ENCODE results near the gene ACTL6A.

DNA sequence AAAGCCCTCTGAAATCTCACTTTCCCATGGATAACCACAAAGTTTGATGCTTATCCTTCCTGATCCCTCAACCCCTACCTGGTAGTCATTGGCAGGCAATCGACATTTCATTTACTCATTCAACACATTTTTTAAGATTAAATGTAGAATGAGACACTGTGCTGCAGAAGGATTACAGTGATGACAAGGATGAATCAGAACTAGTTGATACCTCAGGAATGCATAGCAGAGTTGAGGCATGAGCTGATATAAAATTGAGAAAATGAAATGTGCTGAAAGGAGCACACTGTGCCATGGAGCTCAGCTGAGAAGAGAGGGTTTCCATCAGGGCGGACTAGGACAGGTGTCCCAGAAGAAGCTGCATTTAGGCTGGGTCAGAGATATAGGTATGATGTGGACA lies 48.9 kb upstream of the ACTL6A start:
- TF ChIP-seq, protein P1, sequence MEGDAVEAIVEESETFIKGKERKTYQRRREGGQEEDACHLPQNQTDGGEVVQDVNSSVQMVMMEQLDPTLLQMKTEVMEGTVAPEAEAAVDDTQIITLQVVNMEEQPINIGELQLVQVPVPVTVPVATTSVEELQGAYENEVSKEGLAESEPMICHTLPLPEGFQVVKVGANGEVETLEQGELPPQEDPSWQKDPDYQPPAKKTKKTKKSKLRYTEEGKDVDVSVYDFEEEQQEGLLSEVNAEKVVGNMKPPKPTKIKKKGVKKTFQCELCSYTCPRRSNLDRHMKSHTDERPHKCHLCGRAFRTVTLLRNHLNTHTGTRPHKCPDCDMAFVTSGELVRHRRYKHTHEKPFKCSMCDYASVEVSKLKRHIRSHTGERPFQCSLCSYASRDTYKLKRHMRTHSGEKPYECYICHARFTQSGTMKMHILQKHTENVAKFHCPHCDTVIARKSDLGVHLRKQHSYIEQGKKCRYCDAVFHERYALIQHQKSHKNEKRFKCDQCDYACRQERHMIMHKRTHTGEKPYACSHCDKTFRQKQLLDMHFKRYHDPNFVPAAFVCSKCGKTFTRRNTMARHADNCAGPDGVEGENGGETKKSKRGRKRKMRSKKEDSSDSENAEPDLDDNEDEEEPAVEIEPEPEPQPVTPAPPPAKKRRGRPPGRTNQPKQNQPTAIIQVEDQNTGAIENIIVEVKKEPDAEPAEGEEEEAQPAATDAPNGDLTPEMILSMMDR (IDR thresholded peaks at IDR 0.05; ENCODE audit: low read length) = no peak
- no peak for TF ChIP-seq EZH2 (IDR thresholded peaks at IDR 0.05; ENCODE audit: borderline replicate concordance, low read length)

Data from OCI-LY1 (cell line).